Kidney (tissue), 22 donors: ENCODE results near the gene CRP. TPM values are rescaled to one million over a fixed set of nuclear protein-coding genes. Genes with fewer than 3 reads are reported as not detected.

ENCODE experiments used
- DNase-seq, 5 donors: peaks; one replicate each; pipeline ENCODE4 v3.0.0-alpha.2; 2013 to 2020
- FAIRE-seq: peaks from 2 replicates; lab custom pipeline; 2012; peaks lifted over from hg19 to GRCh38; lab: Jason Lieb, UNC
- H3K27ac ChIP-seq, 2 donors: one replicate each; pipeline ENCODE4 v1.7.0; 2013; ENCODE audit warnings: low read depth in 2 of 2, low read length in 2 of 2, inconsistent platforms in 1 of 2
- H3K27me3 ChIP-seq: one replicate; pipeline ENCODE4 v1.7.1; 2013; ENCODE audit warnings: low read length, inconsistent platforms; ENCODE audit not compliant: control insufficient read depth, insufficient read depth
- H3K36me3 ChIP-seq, 3 donors: one replicate each; pipeline versions ENCODE4 v1.7.0 to v1.7.1; 2013; ENCODE audit warnings: low read length in 3 of 3, control low read depth in 1 of 3, inconsistent platforms in 1 of 3; ENCODE audit not compliant: insufficient read depth in 3 of 3, control insufficient read depth in 2 of 3
- H3K4me1 ChIP-seq, 3 donors: one replicate each; pipeline versions ENCODE4 v1.7.0 to v1.7.1; 2013; ENCODE audit warnings: low read length in 3 of 3, inconsistent platforms in 1 of 3, low read depth in 1 of 3; ENCODE audit not compliant: control insufficient read depth in 2 of 3, insufficient read depth in 2 of 3
- H3K4me3 ChIP-seq, 3 donors: one replicate each; pipeline versions ENCODE4 v1.7.0 to v1.8.1; 2013; ENCODE audit warnings: low read length in 3 of 3, control low read depth in 1 of 3, inconsistent platforms in 1 of 3
- H3K9ac ChIP-seq, 3 donors: one replicate each; pipeline versions ENCODE4 v1.7.0 to v1.7.1; 2013; ENCODE audit warnings: low read length in 3 of 3, control low read depth in 1 of 3, inconsistent platforms in 1 of 3
- H3K9me3 ChIP-seq, 3 donors: one replicate each; pipeline versions ENCODE4 v1.7.0 to v1.7.1; 2013; ENCODE audit warnings: low read length in 3 of 3, control low read depth in 1 of 3, inconsistent platforms in 1 of 3; ENCODE audit not compliant: control insufficient read depth in 2 of 3, insufficient read depth in 1 of 3
- CTCF ChIP-seq: IDR thresholded peaks from 3 replicates; pipeline ENCODE4 v1.5.1; 2012; ENCODE audit warnings: mild to moderate bottlenecking, moderate library complexity, borderline replicate concordance; ENCODE audit not compliant: insufficient read depth; ENCODE audit errors: extremely low read depth
- intact Hi-C: fragments of 100-400 bp; cut with DNase I; formaldehyde crosslinking; loops from one replicate; pipeline ENCODE4 v1.11.1; 2022
- long read RNA-seq, 10 donors: library from polyadenylated mRNA in 1 of 10; unstranded in 1 of 10; transcript quantifications; one replicate each; pipeline ENCODE4 v2.0.0 and lab custom pipeline, GENCODE V29; 2021 to 2026
- polyA plus RNA-seq: library from polyadenylated mRNA; stranded (reverse); fragments of 350-450 nt; fragmentation: Illumina TruSeq; extraction: RNeasy Lipid Tissue Mini Kit (QIAGEN cat#74804); gene quantifications from one replicate; pipeline ENCODE4 v1.2.3, GENCODE V29; 2014; ENCODE audit warnings: low read depth, low replicate concordance; ENCODE audit not compliant: insufficient read depth
- total RNA-seq: library from RNA; stranded (reverse); fragmentation: NEBNext Ultra II Directional; extraction: Animal tissue kit (Norgen Biotek cat#: 25700); gene quantifications from one replicate; pipeline ENCODE4 v1.2.1, GENCODE V29; 2021
- donor health status: control.
- donor health status: control.
- donor health status: control.
- donor health status: control.
- donor health status: control.
- donor health status: DM: yes; HTN: yes; CAD: no.
- donor health status: Normal renal cell carcinoma (clear cell type).

CRP gene, protein sequence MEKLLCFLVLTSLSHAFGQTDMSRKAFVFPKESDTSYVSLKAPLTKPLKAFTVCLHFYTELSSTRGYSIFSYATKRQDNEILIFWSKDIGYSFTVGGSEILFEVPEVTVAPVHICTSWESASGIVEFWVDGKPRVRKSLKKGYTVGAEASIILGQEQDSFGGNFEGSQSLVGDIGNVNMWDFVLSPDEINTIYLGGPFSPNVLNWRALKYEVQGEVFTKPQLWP
- total RNA-seq = not detected
- not detected for polyA plus RNA-seq
- long read RNA-seq, donor 1 = 0 reads
- long read RNA-seq, donor 2 = 0 reads
- long read RNA-seq, donor 3 = 0 reads
- long read RNA-seq, donor 4 = 0 reads
- long read RNA-seq, donor 5 = 0 reads
- long read RNA-seq, donor 6 = 0 reads
- long read RNA-seq, donor 7 = 0 reads
- long read RNA-seq, donor 8 = 0 reads
- long read RNA-seq, donor 9 = 0 reads
- long read RNA-seq, donor 10 = 0 reads

DNA sequence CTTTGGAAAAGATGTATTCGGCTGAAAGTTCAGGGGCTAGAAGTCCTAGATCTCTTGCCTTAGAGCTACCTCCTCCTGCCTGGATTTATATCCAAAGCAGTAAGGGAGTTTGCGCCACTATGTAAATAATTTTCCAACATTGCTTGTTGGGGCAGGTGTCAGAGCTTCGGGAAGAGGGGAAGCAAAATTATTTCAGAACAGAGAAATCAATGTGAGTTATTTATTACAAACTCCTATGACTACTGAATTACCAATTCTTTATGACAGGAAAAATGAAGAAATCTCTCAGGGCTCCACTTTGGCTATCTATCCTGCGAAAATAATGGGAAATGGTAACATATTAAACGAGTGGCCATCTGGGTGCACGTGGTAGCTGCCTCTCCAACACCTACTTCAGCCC is at the start of gene CRP:
CRP (minus strand) TSS at position 61 of the 400 bp plus-strand sequence. CDS start 104 bp downstream, outside the sequence.
- H3K36me3 ChIP-seq = no peaks in the 10 kb centered on the region
- intact Hi-C loops = no loop called here
- no peak for TF ChIP-seq CTCF
- H3K27ac ChIP-seq = no peak within 1 kb of the TSS
- H3K9ac ChIP-seq = no peak within 1 kb of the TSS
- no peak for DNase-seq
- no peaks in the 10 kb centered on the region for H3K9me3 ChIP-seq
- H3K27me3 ChIP-seq = no peaks in the 10 kb centered on the region
- FAIRE-seq = no peak
- H3K4me3 ChIP-seq = no peak within 1 kb of the TSS
- no peaks in the 10 kb centered on the region for H3K4me1 ChIP-seq

DNA sequence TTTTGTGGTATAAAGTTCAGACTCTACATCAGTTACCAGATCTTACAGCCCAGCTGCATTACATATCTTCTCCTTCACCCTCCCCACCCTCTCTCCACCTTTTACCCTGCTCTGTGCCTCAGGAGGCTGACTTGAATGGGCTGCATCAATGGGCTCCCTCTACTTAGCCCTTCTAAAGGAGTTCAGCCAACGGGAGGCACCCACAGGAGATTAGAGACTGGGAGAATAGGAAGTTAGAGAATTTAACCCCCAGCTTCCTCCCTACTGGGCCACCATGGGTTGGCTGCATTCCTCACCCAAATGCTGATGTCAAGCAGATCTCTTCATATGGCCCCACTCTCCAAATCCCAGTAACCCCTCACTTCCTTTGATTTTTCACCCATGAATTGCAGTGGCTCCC is 49.3 kb upstream of the CRP start:
- Histone ChIP-seq H3K4me1 (no peaks in the 10 kb centered on the region), H3K9me3 (no peaks in the 10 kb centered on the region), H3K4me3 (no peak overlapping the region), H3K9ac (no peak overlapping the region), H3K36me3 (no peaks in the 10 kb centered on the region), H3K27ac (no peak overlapping the region), H3K27me3 (no peaks in the 10 kb centered on the region)
- no peak for TF ChIP-seq CTCF
- FAIRE-seq (no peak), DNase-seq (no peak)
- intact Hi-C loops = no loop called here

DNA sequence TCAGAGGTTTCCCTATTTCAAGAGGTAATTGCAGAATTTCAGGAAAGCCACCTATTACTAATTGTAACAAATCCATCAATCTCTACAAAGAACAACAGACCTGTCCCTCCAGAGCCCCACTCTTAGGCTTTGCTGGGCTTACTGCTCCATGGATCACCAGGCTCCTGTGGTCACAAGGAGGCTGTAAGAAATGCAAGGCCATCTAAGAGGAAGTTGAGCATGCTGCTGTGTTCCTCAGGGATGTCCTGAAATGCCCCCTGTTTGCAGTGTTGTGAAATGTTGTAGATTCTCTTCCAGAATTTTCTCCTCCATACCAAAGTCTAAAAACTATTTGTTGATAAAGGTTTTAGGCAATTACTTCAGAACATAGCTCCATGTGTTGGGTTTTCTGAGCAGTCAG is 42.0 kb upstream of the CRP start:
- FAIRE-seq (no peak), DNase-seq (no peak)
- Histone ChIP-seq H3K36me3 (no peaks in the 10 kb centered on the region), H3K9ac (no peak overlapping the region), H3K27ac (no peak overlapping the region), H3K9me3 (no peaks in the 10 kb centered on the region), H3K4me3 (no peak overlapping the region), H3K4me1 (peaks cover 0 to 9% (median 4%) of the 10 kb centered on the region in 3 donors), H3K27me3 (no peaks in the 10 kb centered on the region)
- intact Hi-C loops = no loop called here
- no peak for TF ChIP-seq CTCF
